Measurements from ENCODE around the gene DDX60. TPM values are rescaled to one million over a fixed set of nuclear protein-coding genes. Genes with fewer than 3 reads are reported as not detected.

DDX60 gene
- total RNA-seq, 1 donor from 2014 or later, result 17.9 TPM

DNA sequence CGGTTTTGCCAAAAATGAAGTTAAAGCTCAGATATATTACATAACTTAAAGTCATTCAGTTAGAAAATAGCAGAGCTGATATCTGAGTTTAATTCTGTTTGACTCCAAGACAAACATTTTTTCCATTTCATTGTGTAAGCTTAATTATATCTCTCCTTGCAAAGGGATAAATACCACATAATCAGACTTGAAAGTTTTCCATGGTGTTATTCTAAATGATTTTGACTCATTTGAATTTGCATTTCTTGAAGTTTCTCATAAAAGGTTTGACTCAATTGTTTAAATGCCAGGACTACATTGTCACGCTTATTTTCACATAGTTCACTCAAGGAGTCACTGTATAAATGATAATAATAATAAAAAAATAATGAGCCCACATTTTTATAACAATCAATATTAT, 39.4 kb upstream of the DDX60 start:
- no peaks in the 10 kb centered on the region for H3K4me1 Mint-ChIP-seq
- intact Hi-C loops (cut with micrococcal nuclease), result no loop called here
- ATAC-seq (ENCODE audit: low read depth) (no peak), DNase-seq (no peak)
- H3K9me3 Mint-ChIP-seq, result no peaks in the 10 kb centered on the region
- ChIA-PET CTCF (no interaction called here), POLR2A (no interaction called here)
- no peak overlapping the region for H3K4me3 Mint-ChIP-seq
- H3K27ac Mint-ChIP-seq, result no peak overlapping the region
- TF ChIP-seq, protein P1, sequence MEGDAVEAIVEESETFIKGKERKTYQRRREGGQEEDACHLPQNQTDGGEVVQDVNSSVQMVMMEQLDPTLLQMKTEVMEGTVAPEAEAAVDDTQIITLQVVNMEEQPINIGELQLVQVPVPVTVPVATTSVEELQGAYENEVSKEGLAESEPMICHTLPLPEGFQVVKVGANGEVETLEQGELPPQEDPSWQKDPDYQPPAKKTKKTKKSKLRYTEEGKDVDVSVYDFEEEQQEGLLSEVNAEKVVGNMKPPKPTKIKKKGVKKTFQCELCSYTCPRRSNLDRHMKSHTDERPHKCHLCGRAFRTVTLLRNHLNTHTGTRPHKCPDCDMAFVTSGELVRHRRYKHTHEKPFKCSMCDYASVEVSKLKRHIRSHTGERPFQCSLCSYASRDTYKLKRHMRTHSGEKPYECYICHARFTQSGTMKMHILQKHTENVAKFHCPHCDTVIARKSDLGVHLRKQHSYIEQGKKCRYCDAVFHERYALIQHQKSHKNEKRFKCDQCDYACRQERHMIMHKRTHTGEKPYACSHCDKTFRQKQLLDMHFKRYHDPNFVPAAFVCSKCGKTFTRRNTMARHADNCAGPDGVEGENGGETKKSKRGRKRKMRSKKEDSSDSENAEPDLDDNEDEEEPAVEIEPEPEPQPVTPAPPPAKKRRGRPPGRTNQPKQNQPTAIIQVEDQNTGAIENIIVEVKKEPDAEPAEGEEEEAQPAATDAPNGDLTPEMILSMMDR (IDR thresholded peaks at IDR 0.05), result no peak
- peaks cover 60% of the 10 kb centered on the region for H3K36me3 Mint-ChIP-seq (ENCODE audit: low read depth)
- no peaks in the 10 kb centered on the region for H3K27me3 Mint-ChIP-seq

DNA sequence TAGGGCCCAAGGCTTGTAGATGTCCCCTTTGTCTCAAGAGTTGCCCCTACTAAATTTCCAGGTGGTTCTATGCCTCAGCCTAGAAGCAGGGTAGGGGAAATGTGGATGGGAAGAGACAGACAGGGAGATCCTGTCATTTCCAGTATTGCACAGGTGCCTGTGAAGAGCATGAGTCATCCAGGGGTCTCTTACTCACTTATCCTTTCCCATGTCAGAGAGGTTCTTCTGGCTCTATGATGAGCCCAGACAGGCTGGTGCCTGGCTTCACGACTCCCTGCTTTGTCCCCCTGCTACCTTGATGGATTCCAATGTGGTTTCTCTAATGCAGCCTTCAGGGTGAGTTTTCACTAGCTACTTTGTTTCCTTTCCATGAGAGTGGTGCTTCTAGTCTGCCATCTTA, 35.2 kb upstream of the DDX60 start:
- no peak for DNase-seq
- intact Hi-C loops (cut with micrococcal nuclease), result no loop called here
- H3K4me3 Mint-ChIP-seq, result no peak overlapping the region
- no peak for ATAC-seq (ENCODE audit: low read depth)
- no peak overlapping the region for H3K27ac Mint-ChIP-seq
- H3K9me3 Mint-ChIP-seq, result peaks cover 20% of the 10 kb centered on the region
- TF ChIP-seq, protein P1 (IDR thresholded peaks at IDR 0.05), result no peak
- POLR2A ChIA-PET, result no interaction called here
- no peaks in the 10 kb centered on the region for H3K4me1 Mint-ChIP-seq
- CTCF ChIA-PET, result no interaction called here
- H3K36me3 Mint-ChIP-seq (ENCODE audit: low read depth), result peaks cover 28% of the 10 kb centered on the region
- H3K27me3 Mint-ChIP-seq, result no peaks in the 10 kb centered on the region

DNA sequence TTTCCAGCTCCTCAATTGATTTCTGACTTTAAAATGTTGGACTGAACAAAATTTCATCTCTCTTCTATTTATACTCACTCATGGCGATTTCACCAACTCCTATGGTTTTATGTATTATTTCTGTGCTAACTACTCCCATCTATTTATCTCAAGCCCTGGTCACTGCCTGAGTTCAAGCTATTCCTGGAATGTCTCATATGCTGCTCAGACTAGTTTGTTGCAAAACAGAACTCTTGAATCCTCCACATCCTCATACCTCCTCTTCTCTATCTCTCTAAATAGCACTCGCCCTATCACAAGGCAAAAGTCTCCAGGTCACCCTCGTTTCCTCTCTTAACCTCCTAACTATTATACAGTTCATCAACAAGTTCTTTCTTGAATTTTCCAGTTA, 19.0 kb upstream of the DDX60 start:
- DNase-seq (no peak), ATAC-seq (ENCODE audit: low read depth) (no peak)
- no peaks in the 10 kb centered on the region for H3K4me1 Mint-ChIP-seq
- peaks cover 10% of the 10 kb centered on the region for H3K9me3 Mint-ChIP-seq
- intact Hi-C loops (cut with micrococcal nuclease), result no loop called here
- POLR2A ChIA-PET, result no interaction called here
- H3K27ac Mint-ChIP-seq, result no peak overlapping the region
- no peak overlapping the region for H3K4me3 Mint-ChIP-seq
- CTCF ChIA-PET, result no interaction called here
- no peaks in the 10 kb centered on the region for H3K36me3 Mint-ChIP-seq (ENCODE audit: low read depth)
- TF ChIP-seq, protein P1 (IDR thresholded peaks at IDR 0.05), result no peak
- no peaks in the 10 kb centered on the region for H3K27me3 Mint-ChIP-seq

DNA sequence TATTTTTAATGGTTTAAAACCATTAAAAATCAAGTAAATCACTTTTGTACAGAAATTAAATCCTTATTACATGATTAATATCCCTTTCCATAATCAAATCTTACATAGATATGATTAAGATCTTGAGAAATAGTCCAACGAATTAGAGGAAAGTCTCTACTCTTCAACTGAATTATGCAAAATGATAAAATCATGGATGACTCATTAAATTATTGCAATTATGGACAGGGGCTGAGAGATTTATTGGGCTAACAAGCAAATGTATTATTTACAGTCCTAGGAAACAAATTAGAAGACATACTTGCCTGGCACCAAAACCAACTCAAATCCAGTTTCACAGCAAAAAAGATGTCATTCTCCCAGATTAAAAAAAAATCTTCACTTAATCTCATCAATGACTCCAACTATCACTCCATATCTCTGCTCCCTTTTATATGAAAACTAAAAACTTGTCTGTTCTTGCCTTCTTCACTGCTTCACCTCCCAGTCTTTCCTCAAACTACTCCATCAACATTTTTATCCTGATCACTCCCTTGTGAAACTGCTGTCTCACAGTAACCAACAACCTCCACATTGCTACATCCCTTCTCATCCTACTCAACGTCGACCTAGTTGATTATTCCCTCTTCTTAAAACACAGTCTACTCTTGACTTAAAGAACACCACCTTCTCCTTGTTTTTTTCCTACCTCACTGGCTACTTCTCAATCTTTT, 18.4 kb upstream of the DDX60 start:
- H3K36me3 Mint-ChIP-seq (ENCODE audit: low read depth), result no peaks in the 10 kb centered on the region
- ATAC-seq (ENCODE audit: low read depth) (no peak), DNase-seq (no peak)
- CTCF ChIA-PET, result no interaction called here
- no peaks in the 10 kb centered on the region for H3K27me3 Mint-ChIP-seq
- peaks cover 8% of the 10 kb centered on the region for H3K9me3 Mint-ChIP-seq
- H3K27ac Mint-ChIP-seq, result no peak overlapping the region
- no peaks in the 10 kb centered on the region for H3K4me1 Mint-ChIP-seq
- TF ChIP-seq, protein P1 (IDR thresholded peaks at IDR 0.05), result no peak
- no peak overlapping the region for H3K4me3 Mint-ChIP-seq
- intact Hi-C loops (cut with micrococcal nuclease), result no loop called here
- POLR2A ChIA-PET, result no interaction called here

DNA sequence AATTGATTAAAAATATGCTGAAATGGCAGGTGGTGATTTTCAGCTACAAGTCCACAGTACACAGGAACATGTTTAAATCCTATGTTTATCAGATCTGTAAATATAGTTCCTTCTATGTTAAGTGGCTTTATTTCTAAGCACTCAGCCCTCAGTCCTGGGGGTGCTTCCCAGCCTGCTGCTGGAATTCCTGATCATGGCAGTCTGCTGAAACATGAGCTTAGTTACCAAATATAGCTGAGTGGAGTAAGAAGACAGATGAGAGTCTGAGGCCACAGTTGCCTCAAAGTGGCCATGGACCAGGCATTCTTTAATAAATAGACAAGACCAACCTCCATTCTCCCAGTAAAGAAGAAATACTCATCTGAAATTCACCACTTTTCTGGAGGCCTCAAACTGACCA, 17.1 kb upstream of the DDX60 start:
- CTCF ChIA-PET, result interaction anchor here (0.8 kb wide), 1 partner anchor 26 kb away, joined by 4 read pairs; no protein-coding TSS in a partner anchor
- ATAC-seq (ENCODE audit: low read depth) (no peak), DNase-seq (no peak)
- Mint-ChIP-seq H3K36me3 (ENCODE audit: low read depth) (no peaks in the 10 kb centered on the region), H3K27ac (no peak overlapping the region), H3K4me1 (no peaks in the 10 kb centered on the region), H3K9me3 (no peaks in the 10 kb centered on the region), H3K4me3 (no peak overlapping the region), H3K27me3 (no peaks in the 10 kb centered on the region)
- POLR2A ChIA-PET, result no interaction called here
- intact Hi-C loops (cut with micrococcal nuclease), result no loop called here
- TF ChIP-seq, protein P1 (IDR thresholded peaks at IDR 0.05), result no peak

All from activated B cell treated with CpG ODN at 0.5 μM for 24 hours (primary cell).